Memory B cell (primary cell): ENCODE results near the gene COL23A1.

ENCODE experiments used
- ATAC-seq: fragments of 150-1000 bp; cut with Tn5 transposase; 2 replicates; pipeline ENCODE4 v1.10.0; 2021; ENCODE audit warnings: low read depth, mild to moderate bottlenecking, moderate library complexity
- DNase-seq, 2 donors: peaks; one replicate each; pipeline ENCODE4 v3.0.0; 2022; ENCODE audit warnings: low spot score in 2 of 2
- H3K27ac Mint-ChIP-seq: one replicate; pipeline ENCODE4 v1.8.0; 2022; ENCODE audit warnings: mild to moderate bottlenecking, moderate library complexity, mixed read lengths
- H3K27me3 Mint-ChIP-seq: one replicate; pipeline ENCODE4 v1.8.0; 2022; ENCODE audit warnings: mixed read lengths
- H3K36me3 Mint-ChIP-seq: one replicate; pipeline ENCODE4 v1.8.0; 2022; ENCODE audit warnings: mild to moderate bottlenecking, mixed read lengths
- H3K4me1 Mint-ChIP-seq: one replicate; pipeline ENCODE4 v1.8.0; 2022; ENCODE audit warnings: mixed read lengths
- H3K4me3 Mint-ChIP-seq: one replicate; pipeline ENCODE4 v1.8.0; 2022; ENCODE audit warnings: mild to moderate bottlenecking, moderate library complexity, mixed read lengths
- H3K9me3 Mint-ChIP-seq: one replicate; pipeline ENCODE4 v1.8.0; 2022; ENCODE audit warnings: mixed read lengths

The COL23A1 gene

GRCh38 chr5:178192244-178192643 lies 397.9 kb downstream of the COL23A1 start:
- peaks cover 3% of the 10 kb centered on the region for H3K36me3 Mint-ChIP-seq
- ATAC-seq (no peak), DNase-seq (no peak)
- peaks cover 5% of the 10 kb centered on the region for H3K4me1 Mint-ChIP-seq
- H3K9me3 Mint-ChIP-seq: peaks cover 2% of the 10 kb centered on the region
- H3K4me3 Mint-ChIP-seq: no peak overlapping the region
- peaks cover 26% of the 10 kb centered on the region for H3K27me3 Mint-ChIP-seq
- no peak overlapping the region for H3K27ac Mint-ChIP-seq

GRCh38 chr5:178191661-178192060 lies 398.5 kb downstream of the COL23A1 start:
- Mint-ChIP-seq H3K4me3 (no peak overlapping the region), H3K27me3 (peaks cover 26% of the 10 kb centered on the region), H3K27ac (no peak overlapping the region), H3K36me3 (peaks cover 3% of the 10 kb centered on the region), H3K9me3 (peaks cover 2% of the 10 kb centered on the region), H3K4me1 (peaks cover 5% of the 10 kb centered on the region)
- DNase-seq (no peak), ATAC-seq (no peak)

GRCh38 chr5:178189433-178189832 lies 400.8 kb downstream of the COL23A1 start:
- H3K27ac Mint-ChIP-seq: no peak overlapping the region
- H3K9me3 Mint-ChIP-seq: peaks cover 2% of the 10 kb centered on the region
- peaks cover 22% of the 10 kb centered on the region for H3K27me3 Mint-ChIP-seq
- peaks cover 5% of the 10 kb centered on the region for H3K4me1 Mint-ChIP-seq
- peaks cover 3% of the 10 kb centered on the region for H3K36me3 Mint-ChIP-seq
- H3K4me3 Mint-ChIP-seq: no peak overlapping the region
- DNase-seq (no peak), ATAC-seq (no peak)
